Stimulated activated CD8-positive, alpha-beta memory T cell treated with anti-CD3 and anti-CD28 coated beads, Interleukin-2, amount 100 ng/mL, for 1 hour (primary cell): ENCODE data around the gene BMP7.
"Not testable (repeated sequence)": the region's sequence is repeated elsewhere in the genome, so short reads cannot be mapped to it uniquely, and the experiment has no call there.

ENCODE experiments used
- DNase-seq, 2 donors: peaks; one replicate each; pipeline ENCODE4 v3.0.0-alpha.2; 2020; ENCODE audit warnings: low read depth in 2 of 2

The BMP7 gene

DNA sequence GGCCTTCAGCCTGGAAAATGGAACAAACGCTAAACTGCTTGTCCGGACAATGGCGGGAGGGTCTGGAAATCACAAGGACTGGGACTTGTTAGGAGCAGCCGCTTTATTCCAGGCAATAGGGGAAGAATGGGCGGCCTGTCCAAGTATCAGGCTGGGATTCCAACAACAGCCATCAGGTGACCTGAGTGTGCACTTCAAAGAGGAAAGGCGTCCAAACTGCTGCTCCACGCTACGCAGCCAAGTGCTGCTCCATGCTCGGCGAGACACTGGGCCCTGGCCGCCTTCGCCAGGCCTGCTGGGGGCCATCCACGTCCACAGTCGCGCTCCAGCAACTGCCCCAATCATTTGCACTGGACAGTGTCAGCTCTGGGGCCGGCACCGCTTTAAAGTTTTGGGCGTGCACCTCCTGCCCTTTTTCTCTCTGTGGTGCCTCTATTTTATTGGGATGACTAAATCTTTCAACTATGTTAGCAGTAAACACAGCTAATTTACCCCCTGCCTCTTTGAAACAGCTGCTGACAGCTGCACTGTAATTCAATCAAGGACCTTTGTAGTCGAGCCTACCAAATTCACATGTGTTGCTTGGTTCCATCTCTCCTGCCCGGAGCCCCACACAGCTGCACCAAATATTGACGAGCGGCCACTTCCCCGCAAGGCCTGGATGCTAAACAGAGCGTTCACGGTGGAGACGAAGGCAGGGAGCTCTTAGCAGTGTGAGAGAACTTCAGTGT is 98.3 kb downstream of the BMP7 start:
- DNase-seq: no peak

DNA sequence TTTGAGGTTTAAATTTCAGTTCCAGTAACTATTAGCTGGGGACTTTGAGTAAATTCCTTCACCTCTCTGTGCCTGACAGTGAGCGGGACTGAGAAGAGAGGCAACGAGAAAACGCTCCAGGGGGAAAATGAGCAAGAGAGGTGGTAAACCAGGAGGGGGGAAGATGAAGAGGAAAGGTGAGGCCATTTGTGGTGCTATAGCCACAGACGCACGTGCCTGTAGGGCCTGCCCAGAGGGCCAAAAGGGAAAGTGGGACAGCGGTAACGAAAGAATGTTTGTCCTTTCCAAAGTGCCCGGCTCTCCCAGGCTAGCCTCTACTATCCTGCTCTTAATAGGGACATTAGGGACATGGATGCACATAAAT is 99.2 kb downstream of the BMP7 start:
- no peak for DNase-seq

DNA sequence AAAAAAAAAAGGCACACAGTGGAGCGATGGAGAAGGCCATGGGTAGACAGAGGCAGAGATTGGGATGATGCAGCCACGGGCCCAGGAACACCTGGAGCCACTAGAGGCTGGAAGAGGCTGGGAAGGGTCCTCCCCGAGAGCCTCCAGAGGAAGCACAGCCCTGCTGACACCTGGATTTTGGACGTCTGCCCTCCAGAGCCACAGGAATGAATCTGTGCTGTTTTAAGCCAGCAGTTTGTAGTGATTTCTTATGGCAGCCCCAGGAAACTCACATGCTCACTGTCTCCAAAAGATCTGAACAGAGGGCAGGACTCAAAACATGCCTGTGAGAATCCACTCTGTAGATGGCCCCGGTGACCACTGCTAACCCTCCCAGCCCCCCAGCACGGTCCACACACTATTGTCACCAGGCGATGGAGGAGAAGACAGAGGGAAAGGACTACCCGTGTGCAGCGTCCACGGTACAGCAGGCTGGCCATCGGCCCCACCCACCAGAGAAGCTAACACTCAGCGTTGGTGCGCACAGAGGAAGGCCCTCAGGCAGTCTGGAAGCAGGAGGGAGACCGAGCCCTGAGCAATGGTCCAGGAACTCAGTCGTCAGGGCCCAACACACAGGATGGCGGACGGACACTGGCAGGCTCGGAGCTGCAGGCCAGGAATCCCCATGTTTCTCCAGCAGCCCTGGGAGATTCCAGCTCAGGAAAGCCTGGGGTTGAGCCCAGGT is 99.7 kb downstream of the BMP7 start:
- no peak for DNase-seq

DNA sequence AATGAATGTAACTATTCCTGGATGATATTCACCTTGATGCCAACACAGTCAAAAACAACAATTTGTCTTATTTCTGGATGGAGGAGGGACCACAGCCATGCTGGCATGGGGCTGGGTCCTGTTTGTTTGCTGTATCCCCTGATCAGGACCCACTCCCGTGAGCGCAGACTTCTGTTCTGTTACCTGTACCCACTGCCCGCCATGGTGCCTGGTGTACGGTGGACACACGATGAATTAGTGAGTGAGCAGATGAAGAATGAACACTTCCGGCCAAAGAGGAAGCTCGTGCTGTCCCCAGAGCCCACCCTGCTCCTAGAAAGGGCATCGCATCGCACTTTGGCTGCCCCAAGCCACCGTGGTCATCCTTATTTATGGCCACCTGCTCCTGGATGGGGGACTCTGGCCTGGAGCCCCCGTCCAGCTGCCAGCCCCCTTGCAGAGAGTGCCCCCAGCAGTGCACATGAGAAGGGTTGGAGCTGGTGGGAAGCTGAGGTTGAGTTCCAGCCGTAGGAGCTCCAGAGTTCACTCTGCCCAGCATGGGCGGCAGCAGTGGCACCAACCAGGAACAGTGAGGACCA is 100.9 kb downstream of the BMP7 start:
- DNase-seq: no peak

DNA sequence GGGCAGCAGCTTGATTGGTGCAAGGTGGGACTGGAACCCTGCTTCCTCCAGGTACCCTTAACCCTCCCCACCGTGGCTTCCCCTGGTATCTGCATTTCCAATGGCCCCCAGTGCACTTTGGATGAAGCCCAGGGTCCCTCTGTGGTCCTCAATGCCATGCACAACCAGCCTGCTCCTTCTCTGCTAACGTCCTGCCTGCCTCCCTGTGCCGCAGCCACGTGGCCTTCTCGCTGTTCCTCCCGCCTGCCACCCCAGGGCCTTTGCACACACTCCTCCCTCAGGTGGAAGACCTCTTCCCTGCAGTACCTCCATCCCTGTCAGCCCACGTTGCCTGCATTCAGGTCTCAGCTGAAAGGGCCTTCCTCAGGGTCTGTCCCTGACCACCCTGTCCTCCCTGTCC is 101.6 kb downstream of the BMP7 start:
- DNase-seq: no peak

DNA sequence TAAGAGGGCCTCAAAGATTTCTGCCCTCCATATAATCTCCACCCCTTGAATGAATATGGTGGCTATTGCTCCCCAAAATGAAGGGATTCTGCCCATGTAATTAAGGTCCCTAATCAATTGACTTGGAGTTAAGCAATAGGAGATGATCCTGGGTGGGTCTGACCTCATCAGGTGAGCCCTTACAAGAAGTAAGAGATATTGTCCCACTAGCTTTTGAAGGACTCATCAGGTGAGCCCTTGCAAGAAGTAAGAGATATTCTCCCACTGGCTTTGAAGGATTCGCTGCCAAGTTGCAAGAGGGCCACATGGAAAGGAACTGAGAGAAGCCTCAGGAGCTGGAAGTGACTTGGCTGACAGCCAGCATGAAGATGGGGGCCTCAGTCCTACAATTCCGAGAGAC is 103.4 kb downstream of the BMP7 start:
- DNase-seq: no peak

DNA sequence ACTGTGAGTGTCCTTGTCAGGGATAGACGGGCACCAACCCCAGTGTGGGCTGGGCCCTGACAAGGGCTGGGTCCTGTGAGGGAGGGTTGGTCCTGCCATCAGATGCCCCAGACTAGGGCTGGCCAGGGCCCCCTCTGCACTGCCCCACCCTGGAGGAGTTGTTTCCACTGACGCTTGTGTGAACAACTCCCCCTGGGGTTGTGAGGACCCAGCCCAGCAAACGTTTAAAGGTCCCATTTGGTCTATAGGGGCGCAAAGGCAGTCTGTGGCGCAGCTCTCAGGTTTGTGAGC is 104.1 kb downstream of the BMP7 start:
- no peak for DNase-seq

DNA sequence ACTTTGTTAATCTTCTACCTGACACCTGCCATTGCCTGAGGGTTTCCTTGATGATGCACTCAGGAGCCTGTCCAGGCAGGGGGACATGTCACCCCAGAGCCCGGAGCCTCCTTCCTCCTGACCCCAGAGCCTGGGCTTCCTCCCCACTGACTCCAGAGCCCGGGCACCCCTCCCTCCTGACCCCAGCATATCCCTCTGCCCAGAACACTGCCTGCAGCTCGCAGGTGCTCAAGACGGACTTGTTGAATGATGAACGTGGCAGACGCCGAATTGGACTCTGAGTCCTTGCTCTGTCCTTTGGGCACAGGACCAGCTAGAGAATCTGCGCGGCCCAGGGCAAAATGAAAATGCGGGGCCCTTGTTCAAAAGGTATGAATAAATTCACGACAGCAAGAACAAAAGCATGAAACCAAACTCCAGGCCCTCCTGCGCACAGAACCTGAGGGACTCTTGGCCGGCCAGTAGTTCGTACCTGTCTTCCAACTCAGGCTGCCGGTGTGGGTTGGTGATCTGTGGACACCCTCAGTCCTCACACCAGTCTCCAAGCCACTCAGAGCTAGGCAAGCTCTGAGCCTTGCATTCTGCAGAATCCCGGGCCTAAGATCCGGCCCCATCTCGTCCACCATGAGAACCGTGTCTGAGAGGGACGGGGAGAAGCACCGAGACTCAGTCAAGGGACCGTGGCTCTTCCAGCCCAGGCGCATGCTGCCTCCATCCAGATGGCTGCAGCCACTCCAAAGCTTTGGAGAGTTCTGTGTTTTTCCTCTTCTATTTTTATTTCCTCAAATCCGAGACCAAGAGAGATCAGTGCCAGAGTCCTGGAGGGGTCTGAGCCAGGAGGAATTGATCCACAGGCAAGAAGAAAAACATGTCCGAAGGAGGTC is 104.7 kb downstream of the BMP7 start:
- DNase-seq: no peak

DNA sequence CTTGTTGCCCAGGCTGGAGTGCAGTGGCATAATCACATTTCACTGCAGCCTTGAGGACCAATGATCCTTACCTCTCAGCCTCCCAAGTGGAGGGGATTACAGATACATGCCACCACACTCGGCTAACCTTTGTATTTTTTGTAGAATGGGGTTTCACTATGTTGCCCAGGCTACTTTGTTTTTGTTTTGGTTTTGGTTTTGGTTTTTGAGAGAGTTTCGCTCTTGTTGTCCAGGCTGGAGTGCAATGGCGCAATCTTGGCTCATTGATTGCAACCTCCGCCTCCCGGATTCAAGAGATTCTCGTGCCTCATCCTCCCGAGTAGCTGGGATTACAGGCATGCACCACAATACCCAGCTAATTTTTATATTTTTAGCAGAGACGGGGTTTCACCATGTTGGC is 105.5 kb downstream of the BMP7 start:
- no peak for DNase-seq

DNA sequence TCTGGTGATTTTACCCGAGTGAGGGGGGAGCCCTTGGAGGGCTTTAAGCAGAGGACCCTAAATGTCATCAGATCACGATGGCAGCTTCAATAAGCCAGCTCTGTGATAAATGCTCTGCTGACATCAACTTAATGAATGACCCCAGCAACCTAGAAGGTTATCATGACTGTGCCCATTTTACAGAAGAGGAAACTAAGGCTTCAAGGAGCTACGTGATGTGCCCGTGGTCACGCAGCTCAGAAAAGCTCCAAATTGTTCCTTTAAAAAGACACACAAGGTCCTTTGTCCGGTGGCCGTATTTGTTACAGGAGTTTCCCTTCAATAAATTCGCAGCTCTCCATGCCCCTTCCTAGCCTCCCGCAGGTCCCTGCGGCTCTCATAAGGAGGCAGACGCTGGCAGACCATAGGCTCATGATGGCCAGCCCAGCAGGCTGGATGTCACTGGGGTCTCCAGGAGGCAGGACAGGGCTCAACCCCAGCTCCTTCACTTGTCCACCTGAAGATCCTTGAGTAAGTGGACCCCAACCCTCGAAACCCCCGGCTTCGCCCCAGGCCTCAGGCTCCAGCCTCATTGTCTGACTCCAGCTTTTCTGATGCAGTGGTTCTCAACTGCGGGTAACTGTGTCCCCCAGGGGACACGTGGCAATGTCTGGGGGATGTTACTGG is 106.4 kb downstream of the BMP7 start:
- DNase-seq: no peak

DNA sequence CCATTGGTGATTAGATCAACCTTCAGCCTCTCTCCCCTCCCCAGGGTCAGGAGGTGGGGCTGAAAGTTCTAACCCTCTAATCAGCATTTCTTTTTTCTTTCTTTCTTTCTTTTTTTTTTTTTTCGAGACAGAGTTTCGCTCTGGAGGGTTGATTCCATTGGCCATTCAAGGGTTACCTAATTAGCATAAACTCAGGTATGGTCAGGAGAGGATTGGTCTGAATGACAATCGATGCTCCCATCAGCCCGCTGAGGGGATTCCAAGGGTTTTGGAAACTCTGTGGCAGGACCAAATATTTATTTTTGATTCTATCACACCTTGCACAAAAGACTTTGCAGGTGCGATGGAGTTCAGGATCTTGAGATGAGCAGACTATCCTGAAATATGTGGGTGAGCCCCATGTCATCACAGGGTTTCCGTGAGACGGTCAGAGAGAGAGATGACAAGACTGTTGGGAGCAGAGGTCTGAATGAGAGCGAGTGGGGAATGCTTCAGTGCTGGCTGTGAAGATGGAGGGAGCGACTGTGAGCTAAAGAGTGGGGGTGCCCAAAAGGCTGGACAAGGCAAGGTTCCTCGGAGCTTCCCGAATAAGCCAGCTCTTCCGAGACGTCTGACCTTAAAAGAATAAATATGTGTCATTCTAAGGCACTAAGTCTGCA is 107.1 kb downstream of the BMP7 start:
- no peak for DNase-seq

DNA sequence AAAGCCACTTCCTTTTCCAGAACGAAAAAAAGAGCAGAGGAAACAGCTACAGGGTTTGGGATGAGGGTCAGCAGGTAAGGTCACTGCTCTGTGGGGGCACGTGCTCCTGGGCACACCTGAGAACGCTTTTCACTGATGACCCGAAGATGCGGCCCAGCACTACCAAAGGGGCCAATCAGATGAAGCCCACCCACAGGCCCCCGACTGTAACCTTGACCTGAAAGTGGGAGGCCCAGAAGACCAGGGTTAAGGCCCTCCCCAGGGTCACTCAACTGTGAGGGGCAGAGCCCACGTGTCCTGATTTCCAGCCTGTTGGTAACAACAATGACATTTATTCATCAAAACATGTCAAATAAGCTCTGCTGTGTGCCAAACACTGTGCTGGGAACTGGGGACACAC is 108.0 kb downstream of the BMP7 start:
- DNase-seq: no peak

DNA sequence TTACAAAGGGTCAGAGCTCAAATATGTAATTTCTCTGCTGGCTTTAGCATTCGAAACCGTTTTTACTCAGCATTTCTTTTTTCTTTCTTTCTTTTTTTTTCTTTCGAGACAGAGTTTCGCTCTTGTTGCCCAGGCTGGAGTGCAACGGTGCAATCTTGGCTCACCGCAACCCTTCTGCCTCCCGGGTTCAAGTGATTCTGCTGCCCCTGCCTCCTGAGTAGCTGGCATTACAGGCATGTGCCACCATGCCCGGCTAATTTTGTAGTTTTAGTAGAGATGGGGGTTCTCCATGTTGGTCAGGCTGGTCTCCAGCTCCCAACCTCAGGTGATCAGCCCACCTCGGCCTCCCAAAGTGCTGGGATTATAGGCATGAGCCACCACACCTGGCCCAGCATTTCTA is 108.7 kb downstream of the BMP7 start:
- not testable (repeated sequence) for DNase-seq

DNA sequence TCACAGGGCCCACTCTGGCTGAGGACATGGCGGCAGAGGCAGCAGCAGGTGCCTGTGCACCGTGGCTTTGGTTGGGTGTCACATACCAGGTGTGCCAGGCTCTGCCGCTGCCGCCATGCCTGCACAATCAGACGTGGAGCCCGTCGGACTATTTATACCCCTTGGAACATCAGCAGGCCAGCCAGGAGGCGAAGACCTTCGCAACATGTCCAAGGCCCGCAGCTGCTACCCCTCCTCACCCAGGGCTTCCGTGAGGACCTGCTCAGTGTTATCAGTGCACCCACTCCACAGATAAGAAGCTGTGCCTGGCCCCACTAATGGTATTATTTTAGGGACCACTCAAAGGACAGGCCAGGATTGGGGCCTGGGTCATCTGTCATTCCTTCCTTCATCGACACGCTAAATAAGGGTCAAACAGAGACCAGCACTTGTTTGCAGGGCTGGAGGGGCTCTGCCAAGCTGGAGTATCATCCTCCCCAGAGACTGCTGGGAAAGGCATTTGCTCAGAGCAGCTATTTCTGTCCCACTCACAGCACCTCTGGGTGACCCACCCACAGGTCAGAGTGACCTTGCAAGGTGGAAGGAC is 109.2 kb downstream of the BMP7 start:
- no peak for DNase-seq

DNA sequence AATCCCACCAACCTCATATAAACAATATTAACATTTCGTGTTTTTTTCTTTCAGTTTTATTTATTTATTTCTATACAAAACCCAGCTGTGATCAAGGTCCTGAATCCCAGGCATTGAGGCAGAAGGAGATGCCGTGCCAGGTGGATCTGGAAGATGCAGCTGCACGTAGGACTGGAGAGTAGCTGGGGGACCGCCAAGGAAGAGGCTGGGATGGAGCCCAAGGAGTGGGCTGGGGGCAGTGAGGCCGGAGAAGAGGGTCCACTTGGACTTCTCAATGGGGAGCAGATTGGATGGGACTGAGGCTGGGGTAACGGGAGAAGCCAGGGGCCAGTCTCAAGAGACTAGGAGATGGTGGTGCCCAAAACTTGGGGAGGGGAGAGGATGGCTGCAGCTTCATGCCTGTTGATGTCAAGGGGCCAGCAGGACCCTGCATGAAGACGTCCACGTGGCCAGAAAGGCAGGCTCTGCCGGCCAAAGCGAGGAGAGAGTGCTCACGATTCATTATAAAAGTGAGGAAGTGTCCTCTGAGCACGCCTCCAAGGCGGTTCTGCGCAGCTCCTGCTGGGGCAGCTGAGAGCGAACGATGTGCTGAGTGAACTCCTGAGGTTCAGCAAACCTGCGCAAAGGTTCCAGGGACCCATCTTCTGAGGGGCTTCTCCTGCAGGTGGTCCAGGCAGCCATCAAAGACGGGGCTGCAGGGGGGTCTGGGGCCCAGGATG is 110.3 kb downstream of the BMP7 start:
- DNase-seq: no peak

DNA sequence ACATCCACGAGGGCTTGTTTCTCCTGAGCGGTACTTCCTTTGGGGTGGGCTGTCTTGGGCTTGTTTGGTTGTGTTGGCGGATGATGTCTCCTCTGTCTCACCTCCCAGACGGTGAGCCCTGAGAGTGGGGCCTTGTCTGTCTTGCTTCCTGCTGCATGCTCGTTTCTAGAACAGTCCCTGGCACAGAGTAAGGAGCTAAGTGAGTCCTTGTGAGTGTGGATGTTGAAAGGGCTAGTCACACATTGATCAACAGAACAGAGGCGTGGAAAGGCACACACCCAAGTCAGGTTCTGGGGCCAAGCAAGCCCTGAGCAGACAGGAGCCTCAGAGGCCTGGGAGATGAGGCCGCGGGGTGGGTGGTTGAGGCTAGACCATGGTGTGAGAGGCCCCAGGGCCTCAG is 111.0 kb downstream of the BMP7 start:
- no peak for DNase-seq

DNA sequence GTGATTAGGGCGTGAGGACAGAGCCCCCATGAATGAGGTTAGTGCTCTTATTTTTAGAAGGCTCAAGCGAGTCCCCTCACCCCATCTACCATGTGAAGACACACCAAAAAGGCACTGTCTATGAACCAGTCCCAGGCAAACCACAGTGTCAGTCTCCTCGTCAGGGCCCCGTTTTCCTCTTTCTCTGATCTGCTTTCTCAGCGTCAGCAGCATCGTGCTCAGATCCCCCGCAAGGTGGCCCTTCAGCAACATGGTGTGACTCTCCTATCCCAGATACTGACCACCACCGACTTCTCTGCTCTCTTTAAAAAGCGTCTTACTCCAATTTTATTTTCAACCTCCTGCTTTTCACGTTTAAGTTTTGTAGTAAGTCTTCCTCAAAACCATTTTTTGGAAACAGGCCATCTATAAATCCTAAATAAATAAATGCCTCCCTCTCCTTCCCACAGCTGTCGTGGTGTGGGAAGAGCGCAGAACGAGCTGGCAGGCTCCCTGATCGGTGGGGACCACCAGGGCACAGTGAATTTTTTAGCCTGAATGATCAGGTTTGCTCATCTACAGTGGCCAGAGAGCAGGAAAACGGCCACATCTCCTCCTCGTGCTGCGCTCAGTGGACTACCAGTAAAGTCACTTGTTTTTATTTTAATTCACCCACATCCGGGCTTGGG is 113.1 kb downstream of the BMP7 start:
- no peak for DNase-seq

DNA sequence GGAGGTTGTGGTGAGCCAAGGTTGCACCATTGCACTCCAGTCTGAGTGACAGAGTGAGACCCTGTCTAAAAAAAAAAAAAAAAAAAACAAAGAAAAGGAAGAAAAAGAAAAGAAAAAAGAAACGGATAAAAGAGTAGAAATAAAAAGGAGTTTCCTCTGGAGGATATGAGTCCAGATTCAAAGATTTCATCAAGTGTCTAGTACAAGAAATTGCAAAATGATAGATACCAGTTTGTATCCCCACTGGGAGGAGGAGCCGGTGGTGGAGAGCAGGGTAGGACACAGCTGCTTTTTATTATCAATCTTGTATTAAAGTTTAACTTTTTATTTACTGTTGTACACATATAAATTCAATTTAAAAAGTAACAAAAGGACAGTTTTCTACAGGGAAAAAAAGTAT is 113.9 kb downstream of the BMP7 start:
- DNase-seq: no peak

DNA sequence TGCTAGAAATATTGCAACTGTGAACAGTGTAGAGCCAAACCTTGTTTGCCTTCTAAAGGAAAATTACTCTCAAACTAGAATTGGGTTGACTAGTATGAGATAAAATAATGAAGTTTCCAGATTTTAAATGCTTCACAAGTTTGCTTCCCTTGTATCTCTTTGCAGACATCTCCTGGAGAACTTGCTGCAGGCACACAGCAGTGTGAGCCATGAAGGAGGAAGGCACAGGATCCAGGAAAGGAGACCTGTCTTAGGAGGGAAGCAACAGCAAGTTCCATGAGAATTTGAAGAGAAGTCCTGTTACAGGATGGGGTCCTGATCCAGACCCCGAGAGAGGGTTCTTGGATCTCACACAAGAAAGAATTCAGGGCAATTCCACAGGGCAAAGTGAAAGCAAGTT is 115.9 kb downstream of the BMP7 start:
- DNase-seq: no peak

DNA sequence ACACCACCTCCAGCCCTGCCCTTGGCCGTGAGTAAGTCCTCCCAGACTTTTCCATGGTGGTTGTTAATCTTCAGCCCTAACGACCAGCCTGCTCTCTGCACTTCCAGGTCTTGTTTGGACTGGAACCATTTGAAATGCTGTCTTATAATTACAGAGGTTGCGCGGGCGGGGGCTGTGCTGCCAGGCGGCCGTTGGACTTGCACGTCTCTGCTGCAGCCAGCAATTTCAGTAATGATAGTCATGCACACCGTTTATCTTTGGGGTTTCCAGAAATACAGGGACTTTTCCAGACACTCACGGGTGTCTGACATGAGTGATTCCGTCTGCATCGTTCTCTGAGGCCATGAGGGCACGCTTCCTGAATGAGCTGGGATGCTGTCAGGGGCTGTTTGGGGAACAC is 118.2 kb downstream of the BMP7 start:
- DNase-seq: no peak
